AG04449 (cell line): ENCODE measurements around the gene PCNX4.

Source experiments
- CTCF ChIA-PET: fragments of 350-600 bp; formaldehyde crosslinking; extraction: SDS; loops from one replicate; lab custom pipeline; 2021; ENCODE audit warnings: antibody characterized with exemption; lab: Yijun Ruan, JAX
- POLR2A ChIA-PET: fragments of 400-600, 350-600 bp; formaldehyde crosslinking; extraction: SDS; loops from one replicate; lab custom pipeline; 2020; ENCODE audit warnings: antibody characterized with exemption, inconsistent platforms; lab: Yijun Ruan, JAX
- DNase-seq: peaks from one replicate; pipeline ENCODE4 v3.0.0-alpha.2; 2010; ENCODE audit warnings: low read depth, low spot score
- H3K4me3 ChIP-seq: 2 replicates; pipeline ENCODE4 v1.5.1; 2011; ENCODE audit warnings: low read depth, mild to moderate bottlenecking, control low read depth, low read length
- CTCF ChIP-seq: IDR thresholded peaks from one replicate; pipeline ENCODE4 v1.5.1; 2011; ENCODE audit warnings: mild to moderate bottlenecking, moderate library complexity, low read length, control low read depth, inconsistent platforms; ENCODE audit not compliant: insufficient read depth; ENCODE audit errors: missing control alignments

The PCNX4 gene

GRCh38 chr14:60163693-60164092 is 72.0 kb downstream of the PCNX4 start:
- POLR2A ChIA-PET, result no interaction called here
- TF ChIP-seq CTCF, result no peak
- no peak overlapping the region; the same call in 1 of the 2 replicates for H3K4me3 ChIP-seq
- no peak for DNase-seq
- CTCF ChIA-PET, result interaction anchor here (0.9 to 3.3 kb wide), 4 partner anchors 11 to 199 kb away, joined by 4 to 26 read pairs (median 4); no protein-coding TSS in a partner anchor

- H3K4me3 ChIP-seq, result peak overlapping the region; percentile 91
- ChIA-PET CTCF (interaction anchor here (0.9 to 3.3 kb wide), 3 partner anchors 11 to 199 kb away, joined by 4 to 26 read pairs (median 5); no protein-coding TSS in a partner anchor), POLR2A (no interaction called here)
- DNase-seq, result no peak
- no peak for TF ChIP-seq CTCF
Measured at GRCh38 chr14:60164404-60164711, 72.6 kb downstream of the PCNX4 start.

- no peak for DNase-seq
- ChIA-PET POLR2A (interaction anchor here (0.6 to 1.5 kb wide), 2 partner anchors 17 to 73 kb away, joined by 3 to 5 read pairs; partner anchors contain the start of gene PCNX4), CTCF (interaction anchor here (1.0 to 3.3 kb wide), 5 partner anchors 12 to 682 kb away, joined by 3 to 26 read pairs (median 4); no protein-coding TSS in a partner anchor)
- TF ChIP-seq CTCF, result peak; percentile 7
- H3K4me3 ChIP-seq, result peak within 1 kb of the TSS; percentile 91
Measured at GRCh38 chr14:60164712-60165546, 73.2 kb downstream of the PCNX4 start, which contains the start of gene DHRS7. Gene DHRS7 (minus strand): TSS chr14:60165398. CDS start chr14:60165309, 89 bp downstream.

- no peak for DNase-seq
- CTCF ChIA-PET, result interaction anchor here (1.0 to 3.3 kb wide), 6 partner anchors 13 to 683 kb away, joined by 3 to 26 read pairs (median 4); no protein-coding TSS in a partner anchor
- peak overlapping the region; percentile 91 for H3K4me3 ChIP-seq
- TF ChIP-seq CTCF, result no peak
- POLR2A ChIA-PET, result interaction anchor here (1.5 kb wide), 1 partner anchor 73 kb away, joined by 5 read pairs; the partner anchor contains the start of gene PCNX4
Measured at GRCh38 chr14:60165547-60165876, 73.8 kb downstream of the PCNX4 start.

- POLR2A ChIA-PET, result interaction anchor here (1.5 kb wide), 1 partner anchor 74 kb away, joined by 5 read pairs; the partner anchor contains the start of gene PCNX4
- CTCF ChIA-PET, result interaction anchor here (1.0 to 3.3 kb wide), 6 partner anchors 13 to 683 kb away, joined by 3 to 26 read pairs (median 4); no protein-coding TSS in a partner anchor
- DNase-seq, result no peak
- no peak for TF ChIP-seq CTCF
- H3K4me3 ChIP-seq, result no peak overlapping the region
Measured at GRCh38 chr14:60166142-60166541, 74.4 kb downstream of the PCNX4 start.

GRCh38 chr14:60169722-60170121 is 78.0 kb downstream of the PCNX4 start:
- POLR2A ChIA-PET, result no interaction called here
- no peak for DNase-seq
- CTCF ChIA-PET, result interaction anchor here (1.4 kb wide), 1 partner anchor 74 kb away, joined by 3 read pairs; no protein-coding TSS in a partner anchor

More at GRCh38 chr14:60169722-60170121, 78.0 kb downstream of the PCNX4 start:
- TF ChIP-seq CTCF, result no peak
- H3K4me3 ChIP-seq, result no peak overlapping the region
